GM20431 (cell line): ENCODE measurements around the gene LAG3.

ENCODE experiments used
- in situ Hi-C: fragments of 300-500 bp; cut with MseI, MboI; formaldehyde crosslinking; loops from one replicate; pipeline ENCODE4 v1.15.0; 2020; ENCODE audit warnings: low sequenced_read_pairs; ENCODE audit not compliant: unreplicated experiment

The LAG3 gene

GRCh38 chr12:6819106-6820030 lies 47.0 kb downstream of the LAG3 start:
- in situ Hi-C loops: no loop called here

- in situ Hi-C loops: no loop called here
Observed at GRCh38 chr12:6820166-6820565, 47.8 kb downstream of the LAG3 start.

GRCh38 chr12:6821591-6822425 lies 49.5 kb downstream of the LAG3 start, which contains the start of gene GPR162:
Gene GPR162 (plus strand): TSS chr12:6821821. CDS start chr12:6823899, 2,078 bp downstream.
- in situ Hi-C loops: no loop called here

- in situ Hi-C loops: no loop called here
Observed at GRCh38 chr12:6822426-6823135, 50.3 kb downstream of the LAG3 start.

GRCh38 chr12:6823182-6824084 lies 51.1 kb downstream of the LAG3 start:
- in situ Hi-C loops: no loop called here

- in situ Hi-C loops: no loop called here
Observed at GRCh38 chr12:6824085-6824775, 51.9 kb downstream of the LAG3 start.

GRCh38 chr12:6824901-6825381 lies 52.6 kb downstream of the LAG3 start:
- in situ Hi-C loops: loop anchor here (25.0 kb wide), 1 partner anchor 88 kb away; no protein-coding TSS in a partner anchor

GRCh38 chr12:6825398-6826124 lies 53.2 kb downstream of the LAG3 start:
- in situ Hi-C loops: loop anchor here (25.0 kb wide), 1 partner anchor 88 kb away; no protein-coding TSS in a partner anchor

- in situ Hi-C loops: loop anchor here (25.0 kb wide), 1 partner anchor 89 kb away; no protein-coding TSS in a partner anchor
Observed at GRCh38 chr12:6826125-6826733, 53.9 kb downstream of the LAG3 start.

- in situ Hi-C loops: loop anchor here (25.0 kb wide), 1 partner anchor 90 kb away; no protein-coding TSS in a partner anchor
Observed at GRCh38 chr12:6826734-6827436, 54.6 kb downstream of the LAG3 start.

GRCh38 chr12:6827437-6827911 lies 55.2 kb downstream of the LAG3 start:
- in situ Hi-C loops: loop anchor here (25.0 kb wide), 1 partner anchor 90 kb away; no protein-coding TSS in a partner anchor
